ENCODE data around the gene SLC35E1.

DNA sequence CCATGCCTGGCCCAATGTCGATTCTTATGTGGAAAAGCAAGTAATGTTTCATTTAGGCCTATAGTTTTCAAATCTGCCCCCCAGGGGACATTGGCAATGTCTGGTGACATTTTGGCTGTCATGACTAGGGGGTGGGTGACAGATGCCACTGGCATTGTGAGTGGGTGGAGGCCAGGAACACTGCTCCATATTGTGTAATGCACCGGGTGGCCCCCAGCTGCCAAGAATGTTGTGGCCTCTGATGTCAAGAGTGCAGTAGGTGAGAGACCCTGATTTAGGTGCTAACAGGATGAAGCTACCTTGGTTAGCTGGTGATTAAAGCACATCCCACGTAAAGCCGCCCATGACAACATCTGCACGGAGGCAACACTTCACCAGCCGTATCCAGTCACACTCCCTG is 65.3 kb downstream of the SLC35E1 start:
- TF ChIP-seq, protein P1, sequence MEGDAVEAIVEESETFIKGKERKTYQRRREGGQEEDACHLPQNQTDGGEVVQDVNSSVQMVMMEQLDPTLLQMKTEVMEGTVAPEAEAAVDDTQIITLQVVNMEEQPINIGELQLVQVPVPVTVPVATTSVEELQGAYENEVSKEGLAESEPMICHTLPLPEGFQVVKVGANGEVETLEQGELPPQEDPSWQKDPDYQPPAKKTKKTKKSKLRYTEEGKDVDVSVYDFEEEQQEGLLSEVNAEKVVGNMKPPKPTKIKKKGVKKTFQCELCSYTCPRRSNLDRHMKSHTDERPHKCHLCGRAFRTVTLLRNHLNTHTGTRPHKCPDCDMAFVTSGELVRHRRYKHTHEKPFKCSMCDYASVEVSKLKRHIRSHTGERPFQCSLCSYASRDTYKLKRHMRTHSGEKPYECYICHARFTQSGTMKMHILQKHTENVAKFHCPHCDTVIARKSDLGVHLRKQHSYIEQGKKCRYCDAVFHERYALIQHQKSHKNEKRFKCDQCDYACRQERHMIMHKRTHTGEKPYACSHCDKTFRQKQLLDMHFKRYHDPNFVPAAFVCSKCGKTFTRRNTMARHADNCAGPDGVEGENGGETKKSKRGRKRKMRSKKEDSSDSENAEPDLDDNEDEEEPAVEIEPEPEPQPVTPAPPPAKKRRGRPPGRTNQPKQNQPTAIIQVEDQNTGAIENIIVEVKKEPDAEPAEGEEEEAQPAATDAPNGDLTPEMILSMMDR (conservative IDR thresholded peaks at IDR 0.05): no peak
- no peak for TF ChIP-seq ZFX (IDR thresholded peaks at IDR 0.05)

Data from C4-2B (cell line).